GM23338 (cell line): Measurements from ENCODE around the gene SLC6A1. TPM values are rescaled to one million over a fixed set of nuclear protein-coding genes. Genes with fewer than 3 reads are reported as not detected.

Experiments
- ATAC-seq: fragments of 200-7000 bp; cut with Tn5 transposase; 3 replicates; pipeline ENCODE4 v1.9.1; 2020
- DNase-seq: peaks from one replicate; pipeline ENCODE4 v3.0.0-alpha.2; 2015; ENCODE audit warnings: low spot score
- H2AFZ ChIP-seq: fragments of 200-600 bp; sonication (generic); 2 replicates; pipeline ENCODE4 v1.8.0; 2016; ENCODE audit warnings: antibody characterized with exemption, mild to moderate bottlenecking, moderate library complexity
- H3F3A ChIP-seq: fragments of 200-600 bp; sonication (generic); replicated peaks from 2 replicates; pipeline ENCODE4 v1.8.0; 2017; ENCODE audit warnings: antibody characterized with exemption, mixed run types, low read depth
- H3K27ac ChIP-seq: fragments of 200-600 bp; sonication (generic); 2 replicates; pipeline ENCODE4 v1.6.1; 2016; ENCODE audit warnings: low read depth
- H3K27me3 ChIP-seq: fragments of 200-600 bp; sonication (generic); 2 replicates; pipeline ENCODE4 v1.8.0; 2016; ENCODE audit warnings: mild to moderate bottlenecking, mixed run types, moderate library complexity; ENCODE audit not compliant: insufficient read depth
- H3K36me3 ChIP-seq: fragments of 200-600 bp; sonication (generic); 2 replicates; pipeline ENCODE4 v1.8.0; 2016; ENCODE audit warnings: mild to moderate bottlenecking; ENCODE audit not compliant: insufficient read depth
- H3K4me1 ChIP-seq: fragments of 200-600 bp; sonication (generic); 2 replicates; pipeline ENCODE4 v1.8.0; 2016; ENCODE audit warnings: mild to moderate bottlenecking, moderate library complexity; ENCODE audit not compliant: insufficient read depth
- H3K4me2 ChIP-seq: fragments of 200-600 bp; sonication (generic); 2 replicates; pipeline ENCODE4 v1.7.1; 2017; ENCODE audit warnings: mixed run types
- H3K4me3 ChIP-seq: fragments of 200-600 bp; sonication (generic); 2 replicates; pipeline ENCODE4 v1.6.1; 2016; ENCODE audit warnings: mixed run types
- H3K79me2 ChIP-seq: fragments of 200-600 bp; sonication (generic); replicated peaks from 2 replicates; pipeline ENCODE4 v1.8.0; 2017; ENCODE audit warnings: mild to moderate bottlenecking; ENCODE audit not compliant: insufficient read depth
- H3K9me2 ChIP-seq: fragments of 200-600 bp; sonication (generic); 2 replicates; pipeline ENCODE4 v1.8.0; 2017; ENCODE audit not compliant: insufficient read depth
- H4K20me1 ChIP-seq: fragments of 200-600 bp; sonication (generic); replicated peaks from 2 replicates; pipeline ENCODE4 v1.8.0; 2017; ENCODE audit warnings: mild to moderate bottlenecking; ENCODE audit not compliant: insufficient read depth
- H3K27ac Mint-ChIP-seq: 2 replicates; pipeline ENCODE4 v1.8.0; 2020; ENCODE audit warnings: inconsistent platforms, mild to moderate bottlenecking, moderate library complexity, mixed read lengths
- H3K27me3 Mint-ChIP-seq: 3 replicates; pipeline ENCODE4 v1.8.0; 2022; ENCODE audit warnings: low read depth, mild to moderate bottlenecking, moderate library complexity, mixed read lengths, inconsistent platforms; ENCODE audit not compliant: insufficient read depth, poor library complexity
- H3K36me3 Mint-ChIP-seq: 3 replicates; pipeline ENCODE4 v1.8.0; 2021; ENCODE audit warnings: low read depth, mild to moderate bottlenecking, inconsistent platforms, moderate library complexity, mixed read lengths
- H3K4me1 Mint-ChIP-seq: 3 replicates; pipeline ENCODE4 v1.8.0; 2020; ENCODE audit warnings: mild to moderate bottlenecking, inconsistent platforms, mixed read lengths
- H3K4me3 Mint-ChIP-seq: 3 replicates; pipeline ENCODE4 v1.8.0; 2021; ENCODE audit warnings: moderate library complexity, mild to moderate bottlenecking, inconsistent platforms, mixed read lengths
- H3K9me3 Mint-ChIP-seq: 3 replicates; pipeline ENCODE4 v1.8.0; 2020; ENCODE audit warnings: moderate library complexity, mild to moderate bottlenecking, inconsistent platforms, mixed read lengths
- CREB1 ChIP-seq: fragments of 250-450 bp; sonication (Bioruptor Pico); IDR thresholded peaks from 2 replicates; pipeline ENCODE4 v1.5.0; 2020; ENCODE audit warnings: low read depth, mild to moderate bottlenecking, moderate library complexity
- EZH2 ChIP-seq: fragments of 200-600 bp; sonication (generic); IDR thresholded peaks from one replicate; pipeline ENCODE4 v1.8.0; 2017; ENCODE audit warnings: antibody characterized with exemption, mild to moderate bottlenecking, low read depth; ENCODE audit not compliant: unreplicated experiment
- EZH2phosphoT487 ChIP-seq: fragments of 200-600 bp; sonication (generic); IDR thresholded peaks from one replicate; pipeline ENCODE4 v1.8.1; 2018; ENCODE audit warnings: antibody characterized with exemption; ENCODE audit not compliant: unreplicated experiment
- JUNB ChIP-seq: IDR thresholded peaks from one replicate; pipeline ENCODE4 v1.6.1; 2016; ENCODE audit warnings: antibody characterized with exemption; ENCODE audit not compliant: unreplicated experiment
- NANOG ChIP-seq: IDR thresholded peaks from 2 replicates; pipeline ENCODE4 v1.6.1; 2016; ENCODE audit warnings: antibody characterized with exemption, borderline replicate concordance
- POLR2AphosphoS5 ChIP-seq: IDR thresholded peaks from 2 replicates; pipeline ENCODE4 v1.6.1; 2016; ENCODE audit warnings: antibody characterized with exemption, low read depth
- STAT1 ChIP-seq: IDR thresholded peaks from one replicate; pipeline ENCODE4 v1.6.1; 2016; ENCODE audit warnings: antibody characterized with exemption; ENCODE audit not compliant: unreplicated experiment
- ZNF331 ChIP-seq: fragments of 250-450 bp; sonication (Bioruptor Pico); IDR thresholded peaks from 2 replicates; pipeline ENCODE4 v1.5.0; 2020; ENCODE audit warnings: low read depth, mild to moderate bottlenecking, moderate library complexity
- polyA plus RNA-seq: library from polyadenylated mRNA; unstranded; fragments of >200 nt; fragmentation: Nextera tagmentation; extraction: Ambion mirVana; gene quantifications from 2 replicates; pipeline ENCODE4 v1.2.1, GENCODE V29; 2016
- total RNA-seq: library from RNA; depleted of rRNA; stranded (reverse); fragments of >200 nt; shearing (Covaris generic); gene quantifications from 2 replicates; pipeline ENCODE4 v1.2.3, GENCODE V29; 2014
- TF ChIP-seq, protein P1 (sequence below): IDR thresholded peaks from one replicate; pipeline ENCODE4 v1.6.1; 2018; ENCODE audit warnings: antibody characterized with exemption; ENCODE audit not compliant: unreplicated experiment
- TF ChIP-seq, protein P2 (sequence below), 2 experiments: fragments of 200-600 bp in 1 of 2; sonication (generic) in 1 of 2; conservative IDR thresholded peaks; 2 replicates each; pipeline versions ENCODE4 v1.5.1 to v1.6.1; 2016 to 2017; ENCODE audit warnings: antibody characterized with exemption in 2 of 2, low read depth in 2 of 2, mild to moderate bottlenecking in 2 of 2, moderate library complexity in 1 of 2
- TF ChIP-seq, protein P3 (sequence below): fragments of 250-450 bp; sonication (Bioruptor Pico); IDR thresholded peaks from 2 replicates; pipeline ENCODE4 v1.5.0; 2020; ENCODE audit warnings: mild to moderate bottlenecking, moderate library complexity
- TF ChIP-seq, protein P4 (sequence below): IDR thresholded peaks from 2 replicates; pipeline ENCODE4 v1.6.1; 2016; ENCODE audit warnings: antibody characterized with exemption

Gene SLC6A1
- total and polyA plus RNA-seq, 2 experiments from 2014 or later, result 0.16 to 0.28 TPM

DNA sequence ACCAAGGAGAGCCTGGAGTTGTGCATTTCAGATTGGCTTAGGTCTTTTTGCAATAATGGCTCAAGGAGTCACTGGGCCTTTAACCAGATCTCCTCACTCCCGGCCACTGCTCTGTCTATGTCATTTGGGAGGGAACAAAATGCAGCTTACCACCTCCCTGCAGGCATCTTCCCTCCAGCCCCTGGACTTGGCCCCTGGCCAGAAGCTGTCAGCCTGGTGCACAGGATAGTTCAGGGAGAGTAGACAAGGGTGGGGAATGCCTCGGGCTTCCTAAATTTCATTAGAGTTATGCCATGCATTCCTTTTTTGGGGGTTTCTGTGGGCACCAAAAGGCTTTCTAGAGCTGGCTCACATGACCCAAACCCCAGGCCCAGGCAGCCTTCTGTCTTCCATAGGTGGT, 91.5 kb downstream of the SLC6A1 start (continued):
- TF ChIP-seq, protein P1, sequence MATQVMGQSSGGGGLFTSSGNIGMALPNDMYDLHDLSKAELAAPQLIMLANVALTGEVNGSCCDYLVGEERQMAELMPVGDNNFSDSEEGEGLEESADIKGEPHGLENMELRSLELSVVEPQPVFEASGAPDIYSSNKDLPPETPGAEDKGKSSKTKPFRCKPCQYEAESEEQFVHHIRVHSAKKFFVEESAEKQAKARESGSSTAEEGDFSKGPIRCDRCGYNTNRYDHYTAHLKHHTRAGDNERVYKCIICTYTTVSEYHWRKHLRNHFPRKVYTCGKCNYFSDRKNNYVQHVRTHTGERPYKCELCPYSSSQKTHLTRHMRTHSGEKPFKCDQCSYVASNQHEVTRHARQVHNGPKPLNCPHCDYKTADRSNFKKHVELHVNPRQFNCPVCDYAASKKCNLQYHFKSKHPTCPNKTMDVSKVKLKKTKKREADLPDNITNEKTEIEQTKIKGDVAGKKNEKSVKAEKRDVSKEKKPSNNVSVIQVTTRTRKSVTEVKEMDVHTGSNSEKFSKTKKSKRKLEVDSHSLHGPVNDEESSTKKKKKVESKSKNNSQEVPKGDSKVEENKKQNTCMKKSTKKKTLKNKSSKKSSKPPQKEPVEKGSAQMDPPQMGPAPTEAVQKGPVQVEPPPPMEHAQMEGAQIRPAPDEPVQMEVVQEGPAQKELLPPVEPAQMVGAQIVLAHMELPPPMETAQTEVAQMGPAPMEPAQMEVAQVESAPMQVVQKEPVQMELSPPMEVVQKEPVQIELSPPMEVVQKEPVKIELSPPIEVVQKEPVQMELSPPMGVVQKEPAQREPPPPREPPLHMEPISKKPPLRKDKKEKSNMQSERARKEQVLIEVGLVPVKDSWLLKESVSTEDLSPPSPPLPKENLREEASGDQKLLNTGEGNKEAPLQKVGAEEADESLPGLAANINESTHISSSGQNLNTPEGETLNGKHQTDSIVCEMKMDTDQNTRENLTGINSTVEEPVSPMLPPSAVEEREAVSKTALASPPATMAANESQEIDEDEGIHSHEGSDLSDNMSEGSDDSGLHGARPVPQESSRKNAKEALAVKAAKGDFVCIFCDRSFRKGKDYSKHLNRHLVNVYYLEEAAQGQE, result no peak
- TF ChIP-seq NANOG (no peak), POLR2AphosphoS5 (no peak), EZH2 (no peak), STAT1 (no peak), CREB1 (CRISPR knock-in tag) (no peak), ZNF331 (no peak)
- TF ChIP-seq, protein P2, sequence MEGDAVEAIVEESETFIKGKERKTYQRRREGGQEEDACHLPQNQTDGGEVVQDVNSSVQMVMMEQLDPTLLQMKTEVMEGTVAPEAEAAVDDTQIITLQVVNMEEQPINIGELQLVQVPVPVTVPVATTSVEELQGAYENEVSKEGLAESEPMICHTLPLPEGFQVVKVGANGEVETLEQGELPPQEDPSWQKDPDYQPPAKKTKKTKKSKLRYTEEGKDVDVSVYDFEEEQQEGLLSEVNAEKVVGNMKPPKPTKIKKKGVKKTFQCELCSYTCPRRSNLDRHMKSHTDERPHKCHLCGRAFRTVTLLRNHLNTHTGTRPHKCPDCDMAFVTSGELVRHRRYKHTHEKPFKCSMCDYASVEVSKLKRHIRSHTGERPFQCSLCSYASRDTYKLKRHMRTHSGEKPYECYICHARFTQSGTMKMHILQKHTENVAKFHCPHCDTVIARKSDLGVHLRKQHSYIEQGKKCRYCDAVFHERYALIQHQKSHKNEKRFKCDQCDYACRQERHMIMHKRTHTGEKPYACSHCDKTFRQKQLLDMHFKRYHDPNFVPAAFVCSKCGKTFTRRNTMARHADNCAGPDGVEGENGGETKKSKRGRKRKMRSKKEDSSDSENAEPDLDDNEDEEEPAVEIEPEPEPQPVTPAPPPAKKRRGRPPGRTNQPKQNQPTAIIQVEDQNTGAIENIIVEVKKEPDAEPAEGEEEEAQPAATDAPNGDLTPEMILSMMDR (conservative IDR thresholded peaks at IDR 0.05; ENCODE audit: low read depth in 2 of 2), result no peak

DNA sequence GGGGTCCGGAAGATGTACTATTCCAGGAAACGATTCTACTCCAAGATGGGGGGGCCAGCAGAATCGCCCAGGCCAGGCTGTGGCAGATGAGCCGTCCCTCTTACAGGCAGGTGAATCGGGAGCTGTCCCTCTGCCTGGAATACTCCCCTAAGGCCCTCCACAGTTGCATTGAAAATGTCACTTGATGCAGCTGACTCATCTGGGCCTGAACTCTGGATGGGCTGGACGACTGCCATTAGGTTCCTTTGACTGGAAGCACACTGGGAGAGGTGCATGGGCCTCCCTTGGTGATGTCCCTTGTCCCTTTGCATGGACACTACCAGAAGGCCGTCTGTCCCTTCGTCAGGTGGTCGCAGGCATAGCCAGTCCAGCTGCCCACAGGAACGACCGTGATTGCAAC, 92.1 kb downstream of the SLC6A1 start:
- no peak for DNase-seq
- H3K27ac Mint-ChIP-seq, result no peak overlapping the region
- no peaks in the 10 kb centered on the region; the same call in 2 of the 3 replicates for H3K9me3 Mint-ChIP-seq
- TF ChIP-seq JUNB (no peak), ZNF331 (no peak), POLR2AphosphoS5 (no peak), EZH2phosphoT487 (no peak), EZH2 (no peak), CREB1 (CRISPR knock-in tag) (no peak)
- TF ChIP-seq, protein P3, sequence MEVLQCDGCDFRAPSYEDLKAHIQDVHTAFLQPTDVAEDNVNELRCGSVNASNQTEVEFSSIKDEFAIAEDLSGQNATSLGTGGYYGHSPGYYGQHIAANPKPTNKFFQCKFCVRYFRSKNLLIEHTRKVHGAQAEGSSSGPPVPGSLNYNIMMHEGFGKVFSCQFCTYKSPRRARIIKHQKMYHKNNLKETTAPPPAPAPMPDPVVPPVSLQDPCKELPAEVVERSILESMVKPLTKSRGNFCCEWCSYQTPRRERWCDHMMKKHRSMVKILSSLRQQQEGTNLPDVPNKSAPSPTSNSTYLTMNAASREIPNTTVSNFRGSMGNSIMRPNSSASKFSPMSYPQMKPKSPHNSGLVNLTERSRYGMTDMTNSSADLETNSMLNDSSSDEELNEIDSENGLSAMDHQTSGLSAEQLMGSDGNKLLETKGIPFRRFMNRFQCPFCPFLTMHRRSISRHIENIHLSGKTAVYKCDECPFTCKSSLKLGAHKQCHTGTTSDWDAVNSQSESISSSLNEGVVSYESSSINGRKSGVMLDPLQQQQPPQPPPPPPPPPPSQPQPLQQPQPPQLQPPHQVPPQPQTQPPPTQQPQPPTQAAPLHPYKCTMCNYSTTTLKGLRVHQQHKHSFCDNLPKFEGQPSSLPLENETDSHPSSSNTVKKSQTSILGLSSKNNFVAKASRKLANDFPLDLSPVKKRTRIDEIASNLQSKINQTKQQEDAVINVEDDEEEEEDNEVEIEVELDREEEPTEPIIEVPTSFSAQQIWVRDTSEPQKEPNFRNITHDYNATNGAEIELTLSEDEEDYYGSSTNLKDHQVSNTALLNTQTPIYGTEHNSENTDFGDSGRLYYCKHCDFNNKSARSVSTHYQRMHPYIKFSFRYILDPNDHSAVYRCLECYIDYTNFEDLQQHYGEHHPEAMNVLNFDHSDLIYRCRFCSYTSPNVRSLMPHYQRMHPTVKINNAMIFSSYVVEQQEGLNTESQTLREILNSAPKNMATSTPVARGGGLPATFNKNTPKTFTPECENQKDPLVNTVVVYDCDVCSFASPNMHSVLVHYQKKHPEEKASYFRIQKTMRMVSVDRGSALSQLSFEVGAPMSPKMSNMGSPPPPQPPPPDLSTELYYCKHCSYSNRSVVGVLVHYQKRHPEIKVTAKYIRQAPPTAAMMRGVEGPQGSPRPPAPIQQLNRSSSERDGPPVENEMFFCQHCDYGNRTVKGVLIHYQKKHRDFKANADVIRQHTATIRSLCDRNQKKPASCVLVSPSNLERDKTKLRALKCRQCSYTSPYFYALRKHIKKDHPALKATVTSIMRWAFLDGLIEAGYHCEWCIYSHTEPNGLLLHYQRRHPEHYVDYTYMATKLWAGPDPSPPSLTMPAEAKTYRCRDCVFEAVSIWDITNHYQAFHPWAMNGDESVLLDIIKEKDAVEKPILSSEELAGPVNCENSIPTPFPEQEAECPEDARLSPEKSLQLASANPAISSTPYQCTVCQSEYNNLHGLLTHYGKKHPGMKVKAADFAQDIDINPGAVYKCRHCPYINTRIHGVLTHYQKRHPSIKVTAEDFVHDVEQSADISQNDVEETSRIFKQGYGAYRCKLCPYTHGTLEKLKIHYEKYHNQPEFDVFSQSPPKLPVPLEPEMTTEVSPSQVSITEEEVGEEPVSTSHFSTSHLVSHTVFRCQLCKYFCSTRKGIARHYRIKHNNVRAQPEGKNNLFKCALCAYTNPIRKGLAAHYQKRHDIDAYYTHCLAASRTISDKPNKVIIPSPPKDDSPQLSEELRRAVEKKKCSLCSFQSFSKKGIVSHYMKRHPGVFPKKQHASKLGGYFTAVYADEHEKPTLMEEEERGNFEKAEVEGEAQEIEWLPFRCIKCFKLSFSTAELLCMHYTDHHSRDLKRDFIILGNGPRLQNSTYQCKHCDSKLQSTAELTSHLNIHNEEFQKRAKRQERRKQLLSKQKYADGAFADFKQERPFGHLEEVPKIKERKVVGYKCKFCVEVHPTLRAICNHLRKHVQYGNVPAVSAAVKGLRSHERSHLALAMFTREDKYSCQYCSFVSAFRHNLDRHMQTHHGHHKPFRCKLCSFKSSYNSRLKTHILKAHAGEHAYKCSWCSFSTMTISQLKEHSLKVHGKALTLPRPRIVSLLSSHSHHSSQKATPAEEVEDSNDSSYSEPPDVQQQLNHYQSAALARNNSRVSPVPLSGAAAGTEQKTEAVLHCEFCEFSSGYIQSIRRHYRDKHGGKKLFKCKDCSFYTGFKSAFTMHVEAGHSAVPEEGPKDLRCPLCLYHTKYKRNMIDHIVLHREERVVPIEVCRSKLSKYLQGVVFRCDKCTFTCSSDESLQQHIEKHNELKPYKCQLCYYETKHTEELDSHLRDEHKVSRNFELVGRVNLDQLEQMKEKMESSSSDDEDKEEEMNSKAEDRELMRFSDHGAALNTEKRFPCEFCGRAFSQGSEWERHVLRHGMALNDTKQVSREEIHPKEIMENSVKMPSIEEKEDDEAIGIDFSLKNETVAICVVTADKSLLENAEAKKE (CRISPR knock-in tag), result no peak
- TF ChIP-seq, protein P4, sequence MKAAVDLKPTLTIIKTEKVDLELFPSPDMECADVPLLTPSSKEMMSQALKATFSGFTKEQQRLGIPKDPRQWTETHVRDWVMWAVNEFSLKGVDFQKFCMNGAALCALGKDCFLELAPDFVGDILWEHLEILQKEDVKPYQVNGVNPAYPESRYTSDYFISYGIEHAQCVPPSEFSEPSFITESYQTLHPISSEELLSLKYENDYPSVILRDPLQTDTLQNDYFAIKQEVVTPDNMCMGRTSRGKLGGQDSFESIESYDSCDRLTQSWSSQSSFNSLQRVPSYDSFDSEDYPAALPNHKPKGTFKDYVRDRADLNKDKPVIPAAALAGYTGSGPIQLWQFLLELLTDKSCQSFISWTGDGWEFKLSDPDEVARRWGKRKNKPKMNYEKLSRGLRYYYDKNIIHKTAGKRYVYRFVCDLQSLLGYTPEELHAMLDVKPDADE, result no peak

More for the DNA sequence above, 92.1 kb downstream of the SLC6A1 start:
- no peaks in the 10 kb centered on the region for H3K4me1 Mint-ChIP-seq
- Histone ChIP-seq H3F3A (no peaks in the 10 kb centered on the region), H3K79me2 (no peaks in the 10 kb centered on the region), H3K4me1 (no peaks in the 10 kb centered on the region), H3K36me3 (no peaks in the 10 kb centered on the region), H3K9me2 (no peaks in the 10 kb centered on the region), H3K27ac (no peak overlapping the region), H3K4me3 (no peak overlapping the region), H3K4me2 (no peak overlapping the region), H3K27me3 (no peaks in the 10 kb centered on the region), H2AFZ (no peak overlapping the region), H4K20me1 (no peaks in the 10 kb centered on the region)
- no peak overlapping the region for H3K4me3 Mint-ChIP-seq
- ATAC-seq, result no peak
- peaks cover 6% of the 10 kb centered on the region for H3K27me3 Mint-ChIP-seq
- no peaks in the 10 kb centered on the region for H3K36me3 Mint-ChIP-seq
